Measurements from ENCODE around the gene SPRED2. TPM values are rescaled to one million over a fixed set of nuclear protein-coding genes. Genes with fewer than 3 reads are reported as not detected.
"Not testable (repeated sequence)": the region's sequence is repeated elsewhere in the genome, so short reads cannot be mapped to it uniquely, and the experiment has no call there.

SPRED2 gene
- total RNA-seq, 2 experiments from 2014 or later = 5.9 to 6.7 TPM

- H3K4me1 Mint-ChIP-seq (ENCODE audit: low read depth) = peaks cover 4% of the 10 kb centered on the region
- CTCF ChIA-PET = no interaction called here
- POLR2A ChIA-PET = no interaction called here
- ATAC-seq (no peak), DNase-seq (no peak)
- H3K4me3 Mint-ChIP-seq = no peak overlapping the region
- H3K36me3 Mint-ChIP-seq (ENCODE audit: low read depth) = no peaks in the 10 kb centered on the region
- no peak overlapping the region for H3K27ac Mint-ChIP-seq
- no peaks in the 10 kb centered on the region for H3K27me3 Mint-ChIP-seq
- no peak for TF ChIP-seq CTCF (IDR thresholded peaks at IDR 0.05)
- H3K9me3 Mint-ChIP-seq = no peaks in the 10 kb centered on the region
- intact Hi-C loops (cut with micrococcal nuclease) = no loop called here
Observed at GRCh38 chr2:65339648-65340047, 92.8 kb downstream of the SPRED2 start.

GRCh38 chr2:65338830-65339495 is 93.4 kb downstream of the SPRED2 start:
- DNase-seq; H3K27me3 Mint-ChIP-seq; H3K27ac Mint-ChIP-seq; H3K4me3 Mint-ChIP-seq; H3K9me3 Mint-ChIP-seq; POLR2A ChIA-PET; intact Hi-C loops (cut with micrococcal nuclease); H3K4me1 Mint-ChIP-seq (ENCODE audit: low read depth); CTCF ChIA-PET; ATAC-seq; H3K36me3 Mint-ChIP-seq (ENCODE audit: low read depth): not testable (repeated sequence)

GRCh38 chr2:65337915-65338314 is 94.5 kb downstream of the SPRED2 start:
- H3K4me1 Mint-ChIP-seq (ENCODE audit: low read depth); H3K27me3 Mint-ChIP-seq; H3K27ac Mint-ChIP-seq; H3K4me3 Mint-ChIP-seq; DNase-seq; intact Hi-C loops (cut with micrococcal nuclease); H3K9me3 Mint-ChIP-seq; H3K36me3 Mint-ChIP-seq (ENCODE audit: low read depth); ATAC-seq; CTCF ChIA-PET; POLR2A ChIA-PET: not testable (repeated sequence)

- Mint-ChIP-seq H3K4me1 (ENCODE audit: low read depth) (no peaks in the 10 kb centered on the region), H3K4me3 (no peak overlapping the region), H3K27ac (no peak overlapping the region), H3K27me3 (no peaks in the 10 kb centered on the region), H3K9me3 (no peaks in the 10 kb centered on the region), H3K36me3 (ENCODE audit: low read depth) (no peaks in the 10 kb centered on the region)
- TF ChIP-seq CTCF (IDR thresholded peaks at IDR 0.05) = no peak
- ChIA-PET POLR2A (no interaction called here), CTCF (no interaction called here)
- intact Hi-C loops (cut with micrococcal nuclease) = no loop called here
- DNase-seq = no peak
- ATAC-seq = no peak
Observed at GRCh38 chr2:65334714-65335113, 97.7 kb downstream of the SPRED2 start.

GRCh38 chr2:65331336-65332025 is 100.9 kb downstream of the SPRED2 start:
- Mint-ChIP-seq H3K4me1 (ENCODE audit: low read depth) (no peaks in the 10 kb centered on the region), H3K9me3 (no peaks in the 10 kb centered on the region), H3K36me3 (ENCODE audit: low read depth) (no peaks in the 10 kb centered on the region), H3K27me3 (no peaks in the 10 kb centered on the region), H3K27ac (no peak overlapping the region), H3K4me3 (no peak overlapping the region)
- no peak for TF ChIP-seq CTCF (IDR thresholded peaks at IDR 0.05)
- ChIA-PET POLR2A (no interaction called here), CTCF (interaction anchor here (2.3 kb wide), 1 partner anchor 11 kb away, joined by 8 read pairs; no protein-coding TSS in a partner anchor)
- ATAC-seq = no peak
- intact Hi-C loops (cut with micrococcal nuclease) = no loop called here
- no peak for DNase-seq

- no peak for DNase-seq
Observed at GRCh38 chr2:65329525-65329924, 102.9 kb downstream of the SPRED2 start.

More at GRCh38 chr2:65329525-65329924, 102.9 kb downstream of the SPRED2 start:
- ChIA-PET POLR2A (no interaction called here), CTCF (interaction anchor here (1.2 to 1.7 kb wide), 2 partner anchors 9 to 12 kb away, joined by 4 read pairs; no protein-coding TSS in a partner anchor)
- H3K36me3 Mint-ChIP-seq (ENCODE audit: low read depth) = no peaks in the 10 kb centered on the region
- no peak overlapping the region for H3K27ac Mint-ChIP-seq
- H3K9me3 Mint-ChIP-seq = no peaks in the 10 kb centered on the region
- TF ChIP-seq CTCF (IDR thresholded peaks at IDR 0.05) = no peak
- intact Hi-C loops (cut with micrococcal nuclease) = no loop called here
- no peaks in the 10 kb centered on the region for H3K4me1 Mint-ChIP-seq (ENCODE audit: low read depth)
- H3K27me3 Mint-ChIP-seq = no peaks in the 10 kb centered on the region
- ATAC-seq = no peak
- no peak overlapping the region for H3K4me3 Mint-ChIP-seq

Data from activated CD8-positive, alpha-beta T cell treated with anti-CD3 and anti-CD28 coated beads for 36 hours (primary cell).